Activated T-helper 9 cell treated with anti-CD3 and anti-CD28 coated beads, Interleukin-2, amount 50 U/mL, for 16 hours (primary cell): Measurements from ENCODE around the gene ZNF438.
"Not testable (repeated sequence)": the region's sequence is repeated elsewhere in the genome, so short reads cannot be mapped to it uniquely, and the experiment has no call there.

Experiments
- DNase-seq: peaks from one replicate; pipeline ENCODE4 v3.0.0-alpha.2; 2020; ENCODE audit warnings: low read depth

The ZNF438 gene

DNA sequence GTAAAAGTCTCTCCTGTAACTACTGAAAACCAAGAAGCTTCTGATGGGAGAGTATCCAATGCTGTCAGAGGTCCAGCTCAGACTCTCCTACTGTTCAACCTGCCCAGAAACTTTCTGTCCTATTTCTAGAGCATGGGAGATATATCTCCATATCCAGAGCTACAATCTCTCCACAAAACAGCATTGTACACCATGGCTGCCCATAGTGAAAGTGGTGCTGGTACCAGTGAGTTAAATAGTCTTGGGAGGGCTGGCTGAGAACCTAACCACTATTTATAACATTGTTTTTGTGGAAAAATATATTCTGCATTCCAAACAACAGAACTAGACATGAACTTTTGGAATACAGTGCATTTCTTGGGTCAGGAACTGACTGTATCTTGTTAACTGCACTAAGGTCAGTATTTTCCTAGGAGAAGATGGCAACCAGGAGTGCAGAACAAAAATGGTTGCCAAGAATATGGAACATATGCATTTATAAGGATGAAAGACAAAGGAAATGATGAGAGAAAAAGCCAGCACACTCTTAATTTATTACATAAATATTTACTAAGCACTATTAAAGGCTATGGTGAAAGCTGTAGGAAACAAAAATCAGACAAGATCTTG, 91.9 kb downstream of the ZNF438 start:
- no peak for DNase-seq

DNA sequence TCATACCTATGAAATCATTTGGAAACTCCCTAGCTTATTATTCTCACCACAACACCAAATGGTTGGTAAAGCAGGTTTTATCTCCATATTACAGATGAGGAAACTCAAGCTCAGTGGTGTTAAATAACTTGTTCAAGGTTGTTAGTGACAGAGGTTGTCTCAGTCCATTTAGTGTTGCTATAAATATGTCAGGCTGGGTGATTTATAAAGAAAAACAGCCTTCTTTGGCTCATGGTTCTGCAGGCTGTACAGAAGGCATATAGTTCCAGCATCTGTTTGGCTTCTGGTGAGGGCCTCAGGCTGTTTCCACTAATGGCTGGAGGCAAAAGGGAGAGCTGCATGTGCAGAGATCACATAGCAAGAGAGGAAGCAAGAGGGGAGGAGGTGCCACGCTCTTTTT, 96.6 kb downstream of the ZNF438 start:
- DNase-seq = no peak

DNA sequence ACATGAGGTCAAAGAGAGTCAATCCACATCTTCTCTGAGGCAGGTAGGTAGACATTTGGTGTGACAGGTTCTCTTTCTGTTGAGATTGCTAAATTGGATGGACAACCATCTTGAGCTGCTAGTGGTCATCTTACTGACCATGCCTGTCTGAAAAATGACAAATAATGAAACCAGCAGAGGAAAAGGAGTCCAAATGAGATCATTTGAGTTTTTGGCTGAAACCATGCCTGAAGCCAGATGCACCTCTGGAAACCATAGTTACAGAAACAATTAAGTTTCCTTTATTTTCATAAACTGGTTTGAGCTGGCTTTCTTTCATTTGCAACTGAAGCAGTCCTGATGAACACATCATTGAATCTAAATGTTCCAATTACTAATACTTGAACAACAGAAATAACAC, 100.6 kb downstream of the ZNF438 start:
- no peak for DNase-seq

DNA sequence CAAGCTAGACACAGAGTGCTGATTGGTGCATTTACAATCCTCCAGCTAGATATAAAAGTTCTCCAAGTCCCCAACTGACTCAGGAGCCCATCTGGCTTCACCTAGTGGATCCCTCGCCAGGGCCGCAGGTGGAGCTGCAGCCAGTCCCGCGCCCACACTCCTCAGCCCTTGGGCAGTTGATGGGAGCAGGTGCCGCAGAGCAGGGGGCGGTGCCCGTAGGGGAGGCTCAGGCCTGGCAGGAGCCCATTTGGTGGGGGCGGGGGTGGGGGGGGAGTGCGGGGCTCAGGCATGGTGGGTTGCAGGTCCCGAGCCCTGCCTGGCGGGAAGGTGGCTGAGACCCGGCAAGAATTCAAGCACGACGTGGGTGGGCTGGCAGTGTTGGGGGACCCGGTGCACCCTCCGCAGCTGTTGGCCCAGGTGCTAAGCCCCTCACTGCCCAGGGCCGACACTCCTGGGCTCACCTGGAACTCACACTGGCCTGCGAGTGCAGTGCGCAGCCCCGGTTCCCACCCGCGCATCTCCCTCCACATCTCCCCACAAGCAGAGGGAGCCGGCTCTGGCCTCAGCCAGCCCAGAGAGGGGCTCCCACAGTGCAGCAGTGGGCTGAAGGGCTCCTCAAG, 101.7 kb downstream of the ZNF438 start:
- DNase-seq = no peak

DNA sequence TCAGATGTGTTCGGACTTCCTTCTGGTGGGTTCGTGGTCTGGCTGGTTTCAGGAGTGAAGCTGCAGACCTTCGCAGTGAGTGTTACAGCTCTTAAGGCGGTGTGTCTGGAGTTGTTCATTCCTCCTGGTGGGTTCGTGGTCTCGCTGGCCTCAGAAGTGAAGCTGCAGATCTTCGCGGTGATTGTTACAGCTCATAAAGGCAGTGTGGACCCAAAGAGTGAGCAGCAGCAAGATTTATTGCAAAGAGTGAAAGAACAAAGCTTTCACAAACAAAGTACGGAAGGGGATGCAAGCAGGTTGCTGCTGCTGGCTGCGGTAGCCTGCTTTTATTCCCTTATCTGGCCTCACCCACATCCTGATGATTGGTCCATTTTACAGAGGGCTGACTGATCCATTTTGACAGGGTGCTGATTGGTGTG, 102.3 kb downstream of the ZNF438 start:
- not testable (repeated sequence) for DNase-seq

DNA sequence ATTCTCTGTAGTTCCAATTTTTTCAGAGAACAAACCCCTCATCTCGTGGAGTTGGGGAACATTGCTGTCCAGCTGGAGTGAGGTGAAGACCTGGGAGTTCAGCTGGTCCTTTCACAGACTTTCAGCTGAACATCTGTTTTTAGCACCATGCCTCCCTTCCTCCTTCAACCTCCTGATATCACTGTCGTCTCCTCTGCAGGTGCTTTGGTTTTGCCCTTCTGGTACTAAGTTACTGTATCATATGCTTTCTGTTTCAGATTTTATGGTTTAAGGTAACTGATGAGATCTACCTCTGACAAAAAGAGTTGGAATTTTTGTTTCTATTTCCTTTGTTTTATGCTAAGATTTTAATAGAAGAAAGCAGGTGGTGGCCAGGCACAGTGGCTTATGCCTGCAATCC, 102.9 kb downstream of the ZNF438 start:
- DNase-seq = no peak

DNA sequence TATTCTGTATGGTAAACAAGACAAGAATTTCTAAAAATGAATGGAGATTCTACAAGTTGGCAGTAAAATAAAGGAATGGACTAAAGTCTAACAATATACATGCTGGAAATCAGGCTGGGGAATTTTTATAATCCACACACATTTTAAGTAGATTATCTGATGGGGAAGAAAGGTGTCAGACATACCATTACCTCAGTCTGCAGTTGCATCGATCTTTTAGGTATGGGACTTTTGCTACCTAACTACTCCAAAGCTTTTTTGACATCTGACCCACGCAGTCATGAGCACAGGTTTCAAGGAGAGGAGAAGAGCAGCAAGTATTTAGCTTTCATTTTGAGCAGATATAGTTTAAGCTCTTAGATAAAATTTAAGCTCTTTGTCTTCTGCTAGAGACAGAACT, 113.0 kb downstream of the ZNF438 start:
- DNase-seq = no peak

DNA sequence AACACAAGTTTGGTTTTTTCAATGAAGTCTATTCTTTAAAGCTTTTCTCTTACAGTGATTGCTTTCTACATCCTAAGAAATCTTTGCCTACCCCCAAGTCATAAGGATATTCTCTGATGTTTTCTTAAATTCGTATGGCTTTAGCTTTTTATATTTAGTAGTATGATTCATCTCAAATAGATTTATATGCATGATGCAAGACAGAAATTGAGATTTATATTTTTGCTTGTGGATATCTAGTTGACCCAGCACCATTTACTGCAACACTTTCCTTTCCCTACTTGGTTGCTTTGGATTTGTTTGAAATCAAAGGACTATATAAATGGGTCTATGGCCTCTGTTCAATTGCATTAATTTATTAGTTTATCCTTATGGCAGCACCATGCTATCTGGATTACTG, 113.9 kb downstream of the ZNF438 start:
- DNase-seq = no peak

DNA sequence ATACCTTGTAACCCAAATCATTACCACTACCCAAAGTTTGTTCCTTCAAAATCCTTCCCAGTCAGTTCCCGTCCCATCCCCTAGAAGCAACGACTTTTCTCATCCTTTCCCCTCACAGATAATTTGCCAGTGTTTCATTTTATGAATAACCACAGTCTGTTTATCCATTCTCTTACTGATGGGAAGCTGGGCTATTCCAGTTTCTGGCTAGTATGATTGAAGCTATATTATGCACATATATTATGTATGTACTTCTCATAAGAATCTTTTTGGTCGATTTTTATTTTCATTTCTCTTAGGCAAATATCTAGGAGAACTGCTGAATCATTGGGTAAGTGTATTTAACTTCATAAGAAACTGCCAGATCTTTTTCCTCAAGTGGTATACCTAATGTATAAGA, 114.6 kb downstream of the ZNF438 start:
- DNase-seq = no peak

DNA sequence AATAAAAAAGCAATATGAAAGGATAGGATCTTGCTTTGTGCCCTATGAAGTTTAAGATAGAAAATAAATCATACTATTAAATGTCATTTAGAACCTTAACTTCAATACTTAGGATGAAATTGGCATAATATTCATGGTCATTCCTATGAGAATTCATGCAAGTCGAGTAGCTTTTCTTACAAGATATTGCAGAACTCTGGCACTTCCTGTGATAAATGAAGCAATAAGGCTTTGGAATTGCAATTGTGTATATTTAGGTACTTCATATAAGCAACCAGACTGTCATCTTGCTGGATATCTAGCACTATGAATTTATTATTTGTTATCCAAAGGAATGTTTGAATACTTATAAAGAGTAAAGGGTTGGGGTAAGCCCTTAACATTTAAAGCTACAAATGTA, 116.5 kb downstream of the ZNF438 start:
- no peak for DNase-seq

DNA sequence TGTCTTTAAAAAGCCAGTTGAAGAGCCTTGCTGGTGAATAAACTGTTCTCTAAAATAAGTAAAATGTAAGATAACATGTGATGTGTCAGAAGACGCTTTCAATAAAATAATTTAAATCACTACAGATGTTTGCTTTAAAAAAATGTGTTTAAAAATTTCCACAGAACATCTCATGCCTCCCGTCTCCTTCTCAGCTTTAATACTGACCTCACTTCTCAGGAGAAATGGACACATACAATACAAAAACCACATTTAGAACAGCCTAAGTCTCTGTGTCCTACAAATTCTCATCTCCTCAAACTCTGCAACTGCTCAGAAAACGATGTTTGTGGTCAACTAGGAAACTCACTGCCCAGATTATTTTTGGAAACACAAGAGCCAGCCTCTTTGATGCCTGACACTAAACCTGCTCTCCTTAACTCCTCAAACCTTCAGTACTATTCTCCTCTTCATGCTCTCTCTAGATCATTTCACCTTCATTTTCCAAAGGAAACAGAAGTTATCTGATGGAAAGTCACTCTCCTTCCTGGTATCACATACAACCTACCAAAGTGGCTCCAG, 120.3 kb downstream of the ZNF438 start:
- no peak for DNase-seq

DNA sequence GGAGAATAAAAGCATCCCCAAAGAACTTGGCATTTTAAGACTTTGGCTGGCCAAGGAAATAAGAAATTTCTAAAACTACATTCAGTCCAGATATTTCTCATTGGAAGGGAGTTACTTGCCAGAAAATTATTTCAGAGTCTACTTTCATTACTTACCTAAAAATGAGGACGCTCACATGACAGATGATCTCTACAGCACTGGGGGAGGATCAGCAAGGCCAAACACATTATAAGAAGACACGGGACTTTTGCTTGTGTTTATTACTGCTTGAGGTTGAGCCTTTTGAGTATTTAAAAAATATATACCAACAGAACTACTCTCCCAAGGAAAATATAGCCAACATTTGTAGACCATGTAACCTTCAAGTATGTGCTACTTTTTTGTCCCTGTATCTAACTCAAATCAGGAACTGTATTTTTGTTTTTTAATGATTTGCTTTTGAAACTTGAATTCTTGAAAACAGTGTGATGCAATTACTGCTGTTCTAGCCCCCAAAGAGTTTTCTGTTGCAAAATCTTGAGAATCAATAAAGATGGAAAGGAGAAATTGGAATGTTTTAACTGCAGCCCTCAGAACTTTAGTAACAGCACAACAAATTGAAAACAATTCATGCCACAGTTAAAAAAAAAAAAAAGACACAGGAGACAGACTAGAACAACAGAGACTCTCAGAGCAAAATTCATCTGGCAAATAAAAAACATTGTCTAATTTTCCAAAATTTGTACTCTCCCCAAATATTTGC, 128.1 kb downstream of the ZNF438 start:
- DNase-seq = no peak

DNA sequence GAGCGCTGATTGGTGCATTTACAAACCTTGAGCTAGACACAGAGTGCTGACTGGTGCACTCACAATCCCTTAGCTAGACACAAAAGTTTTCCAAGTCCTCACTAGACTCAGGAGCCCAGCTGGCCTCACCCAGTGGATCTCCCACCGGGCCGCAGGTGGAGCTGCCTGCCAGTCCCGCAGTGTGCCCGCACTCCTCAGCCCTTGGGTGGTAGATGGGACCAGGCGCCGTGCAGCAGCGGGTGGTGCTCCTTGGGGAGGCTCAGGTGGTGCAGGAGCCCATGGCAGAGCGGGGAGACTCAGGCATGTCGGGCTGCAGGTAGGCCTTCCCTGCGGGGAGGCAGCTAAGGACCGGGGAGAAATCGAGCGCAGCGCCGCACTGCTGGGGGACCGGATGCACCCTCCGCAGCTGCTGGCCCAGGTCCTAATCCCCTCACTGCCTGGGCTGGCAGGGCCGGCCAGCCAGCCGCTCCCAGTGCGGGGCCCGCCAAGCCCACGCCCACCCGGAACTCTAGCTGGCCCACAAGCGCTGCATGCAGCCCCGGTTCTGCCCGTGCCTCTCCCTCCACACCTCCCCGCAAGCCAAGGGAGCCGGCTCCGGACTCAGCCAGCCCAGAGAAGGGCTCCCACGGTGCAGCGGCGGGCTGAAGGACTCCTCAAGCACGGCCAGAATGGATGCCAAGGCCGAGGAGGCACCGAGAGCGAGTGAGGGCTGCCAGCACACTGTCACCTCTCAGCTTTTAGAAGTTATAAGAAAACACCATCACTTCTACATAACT, 128.9 kb downstream of the ZNF438 start:
- DNase-seq = no peak

DNA sequence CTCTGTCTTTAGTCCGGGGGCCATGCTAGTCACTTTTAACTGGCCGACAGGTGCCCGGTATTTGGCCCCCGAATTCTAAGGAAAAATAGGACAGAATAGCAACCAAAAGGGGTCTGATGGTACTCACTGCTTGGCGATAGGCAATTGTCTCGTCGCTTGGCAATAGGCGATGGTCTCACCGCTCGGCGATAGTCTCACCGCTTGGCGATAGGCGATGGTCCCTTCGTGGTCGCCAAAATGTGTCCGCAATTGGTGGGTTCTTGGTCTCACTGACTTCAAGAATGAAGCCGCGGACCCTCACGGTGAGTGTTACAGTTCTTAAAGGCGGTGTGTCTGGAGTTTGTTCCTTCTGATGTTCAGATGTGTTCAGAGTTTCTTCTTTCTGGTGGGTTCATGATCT, 130.2 kb downstream of the ZNF438 start:
- DNase-seq = not testable (repeated sequence)

DNA sequence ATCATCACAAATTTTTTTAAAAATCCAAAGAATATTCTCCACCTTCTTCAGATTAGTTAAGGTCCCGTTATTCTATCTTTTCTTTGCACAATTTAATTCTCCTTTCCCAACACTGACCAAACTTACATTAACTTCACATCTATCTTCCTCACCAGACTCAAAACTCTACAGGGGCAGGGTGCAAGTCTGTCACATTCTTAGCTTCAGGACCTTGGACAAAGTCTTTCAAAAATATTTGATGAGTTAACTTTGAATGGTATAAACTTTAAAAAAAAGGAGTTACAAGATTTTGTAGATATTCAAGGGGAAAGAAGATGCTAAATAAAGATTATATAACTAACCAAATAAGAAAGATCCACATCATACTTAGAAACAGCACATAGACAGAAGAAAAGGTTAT, 132.7 kb downstream of the ZNF438 start:
- DNase-seq = no peak

DNA sequence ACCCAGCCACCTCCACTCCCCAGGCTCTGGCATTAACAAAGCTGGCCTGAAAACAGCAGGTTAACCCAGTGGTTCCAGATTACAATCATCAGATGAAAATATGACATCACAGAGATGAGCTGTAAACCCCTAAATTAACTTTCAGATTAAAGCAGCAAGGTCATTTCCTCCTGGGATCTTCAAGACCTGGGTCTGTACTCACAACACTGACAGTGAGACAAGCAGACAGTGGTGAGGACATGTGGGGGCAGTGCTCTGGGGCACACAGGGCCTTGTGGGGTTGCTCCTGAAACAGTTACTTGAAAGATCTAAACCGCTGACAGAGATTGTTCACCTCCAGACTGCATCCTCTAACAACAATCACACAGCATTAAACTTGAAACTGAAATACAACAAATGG, 134.1 kb downstream of the ZNF438 start:
- no peak for DNase-seq

DNA sequence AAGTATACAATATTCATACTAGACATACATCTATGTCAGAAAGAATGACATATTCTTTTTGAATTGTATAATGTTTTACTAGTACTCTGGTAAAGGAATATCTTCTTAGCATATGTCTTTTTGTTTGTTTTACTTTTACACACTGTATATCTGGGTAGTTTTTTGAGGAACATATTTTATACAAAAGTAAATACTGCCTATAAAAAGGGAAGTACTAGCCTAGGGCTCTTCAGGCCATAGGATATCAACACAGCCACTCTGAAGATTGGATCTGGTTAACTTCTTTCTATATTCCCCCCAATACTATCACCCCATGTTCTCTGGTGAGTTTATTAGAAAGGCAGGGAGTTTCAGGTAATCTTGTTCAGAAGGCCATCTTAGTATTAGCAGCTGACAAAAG, 134.6 kb downstream of the ZNF438 start:
- no peak for DNase-seq

DNA sequence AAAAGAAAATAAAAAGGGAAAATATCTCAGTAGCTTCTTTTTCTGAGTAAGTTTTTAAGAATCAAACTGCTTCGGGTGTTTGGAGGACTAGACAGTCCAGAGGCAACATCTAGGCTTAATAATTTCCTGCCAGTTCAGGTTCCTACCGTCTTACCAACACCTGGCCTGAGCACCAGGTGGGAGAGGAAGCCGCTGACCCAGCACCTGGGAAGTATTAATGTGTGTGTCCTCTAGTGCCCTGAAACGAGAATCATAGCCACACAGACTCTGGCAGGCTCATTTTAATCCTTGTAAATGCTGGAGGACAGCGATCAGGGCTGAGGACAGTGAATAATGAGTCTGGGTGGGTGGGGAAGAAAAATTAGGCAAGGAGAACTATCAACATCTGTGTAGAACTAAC, 137.4 kb downstream of the ZNF438 start:
- DNase-seq = no peak

DNA sequence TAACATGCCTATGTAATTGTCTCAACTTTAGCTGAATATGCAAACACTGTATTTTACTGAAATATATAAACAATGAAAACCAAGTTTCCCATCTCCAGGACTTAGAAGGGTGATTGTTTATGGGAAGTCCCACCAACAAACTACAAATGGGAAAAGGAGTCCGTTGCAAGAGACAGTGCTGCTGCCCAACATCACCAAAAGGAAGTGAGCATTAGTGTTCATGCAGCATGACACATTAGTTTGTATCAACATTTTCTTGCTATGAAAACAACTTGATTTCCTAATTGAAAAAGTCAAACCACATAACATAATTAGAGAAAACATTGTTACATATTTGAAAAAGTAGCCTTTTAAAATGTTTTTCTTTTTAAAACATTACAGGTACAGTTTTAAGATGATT, 138.5 kb downstream of the ZNF438 start:
- no peak for DNase-seq

DNA sequence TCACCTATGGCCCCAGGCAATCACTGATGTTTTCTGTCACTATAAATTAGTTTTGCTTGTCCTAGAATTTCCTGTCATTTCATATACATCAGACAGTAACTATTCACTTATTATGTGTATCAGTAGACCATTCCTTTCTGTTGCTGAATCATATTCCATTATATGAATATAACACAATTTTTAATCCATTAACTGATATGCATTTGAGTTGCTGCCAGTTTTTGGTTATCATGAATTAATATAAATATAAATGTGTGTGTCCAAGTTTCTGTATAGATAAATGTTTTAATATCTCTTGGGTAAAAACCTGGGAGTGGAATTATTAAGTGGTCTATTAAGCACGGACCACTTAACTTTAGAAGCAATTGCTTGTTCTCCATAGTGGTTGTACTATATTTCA, 143.8 kb downstream of the ZNF438 start:
- no peak for DNase-seq

DNA sequence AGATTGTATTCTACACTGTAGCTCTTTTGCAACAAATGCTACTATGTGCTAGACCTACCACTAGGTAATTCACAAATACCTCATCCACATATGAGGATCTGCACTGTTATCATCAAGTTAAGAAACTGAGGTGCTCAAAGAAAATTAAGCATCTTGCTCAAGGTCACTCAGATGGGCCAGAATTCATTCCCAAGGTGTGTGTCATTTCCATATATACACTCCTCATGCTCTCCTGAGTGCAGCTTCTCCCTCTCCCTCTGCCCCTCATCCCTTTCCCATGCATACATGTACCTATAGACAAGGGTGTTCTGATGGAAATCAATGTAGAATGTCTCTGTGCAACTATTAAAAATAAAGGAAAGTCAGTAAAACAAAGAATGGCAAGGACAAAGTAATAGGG, 146.2 kb downstream of the ZNF438 start:
- no peak for DNase-seq

DNA sequence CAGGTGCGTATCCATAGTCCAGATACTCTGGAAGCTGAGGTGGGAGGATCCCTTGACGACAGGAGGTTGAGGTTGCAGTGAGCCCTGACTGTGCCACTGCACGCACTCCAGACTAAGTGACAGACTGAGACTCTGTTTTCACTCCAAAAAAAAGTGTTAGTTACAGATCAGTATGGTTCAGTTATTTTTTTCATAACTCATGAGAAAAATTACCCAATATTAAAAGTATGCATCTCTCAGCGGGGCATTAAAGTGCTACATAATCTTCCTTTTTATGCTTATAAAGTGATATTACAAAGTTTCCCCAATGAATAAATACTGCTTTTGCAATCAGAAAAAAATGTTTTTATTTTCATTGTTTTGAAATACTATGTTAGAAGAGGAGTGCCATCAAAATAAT, 147.9 kb downstream of the ZNF438 start:
- no peak for DNase-seq

DNA sequence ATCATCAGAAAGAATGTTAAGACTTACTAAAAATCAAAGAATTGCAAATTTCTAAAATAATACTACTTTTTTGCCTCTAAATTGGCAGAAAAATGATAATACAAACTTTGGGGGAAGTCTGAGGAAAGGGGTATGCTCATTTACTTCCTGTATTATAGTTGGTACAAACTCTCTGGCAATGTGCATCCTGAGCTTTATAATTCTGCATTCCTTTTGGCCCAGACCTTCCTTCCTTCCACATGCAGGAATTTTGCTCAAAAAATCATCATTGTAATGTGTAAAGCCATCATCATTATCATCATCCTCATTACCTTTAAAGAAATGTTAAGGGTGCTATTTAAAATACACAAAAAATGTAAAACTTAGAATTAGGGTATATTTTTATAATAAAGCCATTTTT, 148.5 kb downstream of the ZNF438 start:
- DNase-seq = no peak
